SK-N-MC (cell line): ENCODE data around the gene DPP7.

Experiments used
- EZH2 ChIP-seq: fragments of 200-600 bp; sonication (generic); IDR thresholded peaks from one replicate; pipeline ENCODE4 v1.6.1; 2017; ENCODE audit warnings: antibody characterized with exemption
- FOXP2 ChIP-seq: optimal IDR thresholded peaks from 2 replicates; pipeline ENCODE3; 2011; ENCODE audit warnings: mild to moderate bottlenecking, moderate library complexity; ENCODE audit not compliant: insufficient read depth; ENCODE audit errors: extremely low read length, control extremely low read depth
- POLR2AphosphoS5 ChIP-seq: IDR thresholded peaks from 2 replicates; pipeline ENCODE4 v1.6.1; 2012; ENCODE audit warnings: mild to moderate bottlenecking, low read depth, low read length, borderline replicate concordance

DNA sequence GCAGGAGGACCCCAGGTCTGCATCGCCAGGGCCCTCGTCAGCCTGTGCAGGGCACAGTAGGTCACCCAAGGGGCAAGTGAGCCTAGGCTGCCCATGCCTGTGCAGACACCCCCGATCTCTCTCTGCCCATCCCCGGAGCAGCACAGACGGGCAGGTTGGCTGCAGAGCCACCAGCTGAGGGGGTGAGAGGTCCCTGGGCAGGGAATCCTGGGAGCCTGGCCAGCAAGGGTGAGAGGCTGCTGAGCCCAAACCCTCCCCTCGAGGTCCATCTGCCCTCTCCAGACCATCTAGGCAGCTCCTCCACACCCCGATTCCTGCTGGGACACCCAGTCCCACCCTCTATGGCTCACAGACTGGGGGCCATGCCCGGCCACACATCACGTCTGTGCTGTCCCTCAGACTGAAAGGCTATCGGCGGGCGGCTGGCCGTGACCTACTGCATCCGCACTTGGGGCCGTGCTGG, 2.8 kb upstream of the DPP7 start:
- TF ChIP-seq EZH2 (no peak), POLR2AphosphoS5 (no peak), FOXP2 (no peak)
